Measurements from ENCODE around the gene PCDHGA8.
"Not testable (repeated sequence)": the region's sequence is repeated elsewhere in the genome, so short reads cannot be mapped to it uniquely, and the experiment has no call there.

The PCDHGA8 gene

GRCh38 chr5:141407790-141408505 lies 15.5 kb downstream of the PCDHGA8 start, which contains the start of gene PCDHGB6:
Gene PCDHGB6 (plus strand): TSS chr5:141408021. CDS start chr5:141408203, 182 bp downstream.
- ATAC-seq, H3K4me1 Mint-ChIP-seq, H3K27ac Mint-ChIP-seq: not testable (repeated sequence)
- H3K36me3 Mint-ChIP-seq (ENCODE audit: low read depth), result peaks cover 17% of the 10 kb centered on the region
- peak within 1 kb of the TSS; percentile 51 for H3K4me3 Mint-ChIP-seq
- peaks cover 77% of the 10 kb centered on the region for H3K27me3 Mint-ChIP-seq
- DNase-seq, result peak; percentile 44
- peaks cover 28% of the 10 kb centered on the region for H3K9me3 Mint-ChIP-seq

GRCh38 chr5:141409598-141410306 lies 17.3 kb downstream of the PCDHGA8 start:
- Mint-ChIP-seq H3K4me3 (no peak overlapping the region), H3K4me1 (peaks cover 13% of the 10 kb centered on the region), H3K27me3 (peaks cover 78% of the 10 kb centered on the region), H3K36me3 (ENCODE audit: low read depth) (peaks cover 21% of the 10 kb centered on the region), H3K9me3 (peaks cover 31% of the 10 kb centered on the region), H3K27ac (no peak overlapping the region)
- DNase-seq, result no peak
- ATAC-seq, result no peak

DNA sequence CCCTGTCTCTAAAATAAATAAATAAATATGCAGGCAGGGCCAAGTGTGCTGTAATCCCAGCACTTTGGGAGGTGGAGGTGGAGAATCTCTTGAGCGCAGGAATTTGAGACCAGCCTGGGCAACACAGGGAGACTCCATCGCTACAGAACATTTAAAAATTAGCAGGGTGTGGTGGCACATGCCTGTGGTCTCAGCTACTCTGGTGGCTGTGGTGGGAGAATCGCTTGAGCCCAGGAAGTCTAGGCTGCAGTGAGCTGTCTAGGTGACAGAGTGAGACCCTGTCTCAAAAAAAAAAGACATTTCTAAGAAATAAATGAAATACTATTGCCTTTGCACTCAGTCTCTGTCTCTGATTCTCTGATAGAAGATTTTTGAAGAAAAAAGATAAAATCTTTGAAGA lies 19.1 kb downstream of the PCDHGA8 start:
- no peak for ATAC-seq
- H3K9me3 Mint-ChIP-seq, result peaks cover 33% of the 10 kb centered on the region
- no peak overlapping the region for H3K4me3 Mint-ChIP-seq
- H3K36me3 Mint-ChIP-seq (ENCODE audit: low read depth), result peaks cover 26% of the 10 kb centered on the region
- no peak for DNase-seq
- peaks cover 17% of the 10 kb centered on the region for H3K4me1 Mint-ChIP-seq
- H3K27ac Mint-ChIP-seq, result no peak overlapping the region
- peaks cover 76% of the 10 kb centered on the region for H3K27me3 Mint-ChIP-seq

- peak; percentile 52 for DNase-seq
- Mint-ChIP-seq H3K4me3 (peak within 1 kb of the TSS; percentile 74), H3K4me1 (peaks cover 22% of the 10 kb centered on the region), H3K36me3 (ENCODE audit: low read depth) (peaks cover 28% of the 10 kb centered on the region), H3K27ac (peak within 1 kb of the TSS; percentile 8), H3K27me3 (peaks cover 71% of the 10 kb centered on the region), H3K9me3 (peaks cover 31% of the 10 kb centered on the region)
- peak; percentile 65 for ATAC-seq
These were observed 20.6 kb downstream of the PCDHGA8 start, which contains the start of gene PCDHGA10 for GRCh38 chr5:141412854-141413539. Gene PCDHGA10 (plus strand): TSS chr5:141412987. CDS start chr5:141413176, 189 bp downstream.

GRCh38 chr5:141413540-141414069 lies 21.2 kb downstream of the PCDHGA8 start:
- peak overlapping the region; percentile 74 for H3K4me3 Mint-ChIP-seq
- no peak for DNase-seq
- peaks cover 33% of the 10 kb centered on the region for H3K9me3 Mint-ChIP-seq
- peaks cover 30% of the 10 kb centered on the region for H3K36me3 Mint-ChIP-seq (ENCODE audit: low read depth)
- no peak for ATAC-seq
- peak overlapping the region; percentile 8 for H3K27ac Mint-ChIP-seq
- H3K27me3 Mint-ChIP-seq, result peaks cover 72% of the 10 kb centered on the region
- peaks cover 24% of the 10 kb centered on the region for H3K4me1 Mint-ChIP-seq

DNA sequence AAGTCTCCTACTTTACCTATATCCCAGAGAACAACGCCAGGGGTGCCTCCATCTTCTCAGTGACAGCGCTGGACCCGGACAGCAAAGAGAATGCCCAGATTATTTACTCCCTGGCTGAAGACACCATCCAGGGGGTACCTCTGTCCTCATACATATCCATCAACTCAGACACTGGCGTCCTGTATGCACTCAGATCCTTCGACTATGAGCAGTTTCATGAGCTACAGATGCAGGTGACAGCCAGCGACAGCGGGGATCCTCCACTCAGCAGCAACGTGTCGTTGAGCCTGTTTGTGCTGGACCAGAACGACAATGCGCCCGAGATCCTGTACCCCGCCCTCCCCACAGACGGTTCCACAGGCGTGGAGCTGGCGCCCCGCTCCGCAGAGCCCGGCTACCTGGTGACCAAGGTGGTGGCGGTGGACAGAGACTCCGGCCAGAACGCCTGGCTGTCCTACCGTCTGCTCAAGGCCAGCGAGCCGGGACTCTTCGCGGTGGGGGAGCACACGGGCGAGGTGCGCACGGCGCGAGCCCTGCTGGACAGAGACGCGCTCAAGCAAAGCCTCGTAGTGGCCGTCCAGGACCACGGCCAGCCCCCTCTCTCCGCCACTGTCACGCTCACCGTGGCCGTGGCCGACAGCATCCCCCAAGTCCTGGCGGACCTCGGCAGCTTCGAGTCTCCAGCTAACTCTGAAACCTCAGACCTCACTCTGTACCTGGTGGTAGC lies 22.3 kb downstream of the PCDHGA8 start:
- H3K4me3 Mint-ChIP-seq, ATAC-seq, H3K27ac Mint-ChIP-seq, DNase-seq: not testable (repeated sequence)
- peaks cover 28% of the 10 kb centered on the region for H3K36me3 Mint-ChIP-seq (ENCODE audit: low read depth)
- peaks cover 30% of the 10 kb centered on the region for H3K9me3 Mint-ChIP-seq
- H3K27me3 Mint-ChIP-seq, result peaks cover 70% of the 10 kb centered on the region
- peaks cover 24% of the 10 kb centered on the region for H3K4me1 Mint-ChIP-seq

GRCh38 chr5:141415275-141415618 lies 22.8 kb downstream of the PCDHGA8 start:
- peaks cover 73% of the 10 kb centered on the region for H3K27me3 Mint-ChIP-seq
- H3K27ac Mint-ChIP-seq, DNase-seq, H3K4me3 Mint-ChIP-seq, ATAC-seq: not testable (repeated sequence)
- peaks cover 33% of the 10 kb centered on the region for H3K9me3 Mint-ChIP-seq
- peaks cover 24% of the 10 kb centered on the region for H3K4me1 Mint-ChIP-seq
- H3K36me3 Mint-ChIP-seq (ENCODE audit: low read depth), result peaks cover 29% of the 10 kb centered on the region

GRCh38 chr5:141417494-141418172 lies 25.2 kb downstream of the PCDHGA8 start, which contains the start of gene PCDHGB7:
Gene PCDHGB7 (plus strand): TSS chr5:141417677. CDS start chr5:141417860, 183 bp downstream.
- Mint-ChIP-seq H3K27me3 (peaks cover 82% of the 10 kb centered on the region), H3K9me3 (peaks cover 45% of the 10 kb centered on the region), H3K36me3 (ENCODE audit: low read depth) (peaks cover 44% of the 10 kb centered on the region), H3K27ac (peak within 1 kb of the TSS; percentile 4), H3K4me1 (peaks cover 30% of the 10 kb centered on the region), H3K4me3 (peak within 1 kb of the TSS; percentile 69)
- DNase-seq, result peak; percentile 62
- peak; percentile 82 for ATAC-seq

DNA sequence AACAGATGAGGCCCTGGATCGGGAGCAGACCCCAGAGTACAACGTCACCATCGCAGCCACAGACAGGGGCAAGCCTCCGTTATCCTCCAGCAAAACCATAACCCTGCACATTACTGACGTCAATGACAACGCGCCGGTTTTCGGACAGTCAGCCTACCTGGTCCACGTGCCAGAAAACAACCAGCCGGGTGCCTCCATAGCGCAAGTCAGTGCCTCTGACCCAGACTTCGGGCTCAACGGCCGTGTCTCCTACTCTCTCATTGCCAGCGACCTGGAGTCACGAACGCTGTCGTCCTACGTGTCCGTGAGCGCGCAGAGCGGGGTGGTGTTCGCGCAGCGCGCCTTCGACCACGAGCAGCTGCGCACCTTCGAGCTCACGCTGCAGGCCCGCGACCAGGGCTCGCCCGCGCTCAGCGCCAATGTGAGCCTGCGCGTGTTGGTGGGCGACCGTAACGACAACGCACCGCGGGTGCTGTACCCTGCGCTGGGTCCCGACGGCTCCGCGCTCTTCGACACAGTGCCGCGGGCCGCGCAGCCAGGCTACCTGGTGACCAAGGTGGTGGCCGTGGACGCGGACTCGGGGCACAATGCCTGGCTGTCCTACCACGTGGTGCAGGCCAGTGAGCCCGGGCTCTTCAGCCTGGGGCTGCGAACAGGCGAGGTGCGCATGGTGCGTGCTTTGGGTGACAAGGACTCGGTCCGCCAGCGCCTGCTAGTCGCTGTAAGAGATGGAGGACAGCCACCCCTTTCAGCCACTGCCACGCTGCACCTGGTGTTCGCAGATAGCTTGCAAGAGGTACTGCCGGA lies 26.8 kb downstream of the PCDHGA8 start:
- Mint-ChIP-seq H3K4me1 (peaks cover 18% of the 10 kb centered on the region), H3K27me3 (peaks cover 74% of the 10 kb centered on the region), H3K36me3 (ENCODE audit: low read depth) (peaks cover 44% of the 10 kb centered on the region), H3K9me3 (peaks cover 51% of the 10 kb centered on the region), H3K27ac (no peak overlapping the region), H3K4me3 (no peak overlapping the region)
- no peak for DNase-seq
- no peak for ATAC-seq

DNA sequence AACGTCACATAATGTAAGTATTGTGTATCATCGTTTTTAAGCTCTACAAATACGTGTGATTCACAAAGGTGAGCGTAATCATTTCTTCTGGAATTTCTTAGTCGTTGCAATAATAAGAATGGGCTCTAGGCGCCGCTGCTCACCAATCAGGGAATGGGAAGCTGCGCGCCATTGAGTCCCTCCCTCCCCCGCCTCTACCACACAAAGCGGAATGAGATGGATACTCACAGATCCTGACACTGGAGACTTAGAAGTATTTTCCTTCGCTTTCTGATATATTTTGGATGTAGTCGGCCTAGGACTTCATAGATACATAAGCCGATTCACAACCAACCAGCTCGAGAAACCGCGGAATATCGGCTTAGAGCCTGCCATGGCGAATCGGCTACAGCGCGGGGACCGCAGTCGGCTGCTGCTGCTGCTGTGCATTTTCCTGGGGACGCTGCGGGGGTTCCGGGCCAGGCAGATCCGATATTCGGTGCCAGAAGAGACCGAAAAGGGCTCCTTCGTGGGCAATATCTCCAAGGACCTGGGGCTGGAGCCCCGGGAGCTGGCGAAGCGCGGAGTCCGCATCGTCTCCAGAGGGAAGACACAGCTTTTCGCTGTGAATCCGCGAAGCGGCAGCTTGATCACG lies 28.5 kb downstream of the PCDHGA8 start, which contains the start of gene PCDHGA11:
Gene PCDHGA11, plus strand, starts transcription at position 197 of the 634 bp plus-strand sequence. Its CDS starts 177 bp downstream, at position 374.
- Mint-ChIP-seq H3K9me3 (peaks cover 41% of the 10 kb centered on the region), H3K4me1 (peaks cover 13% of the 10 kb centered on the region), H3K27ac (no peak within 1 kb of the TSS), H3K27me3 (peaks cover 76% of the 10 kb centered on the region), H3K36me3 (ENCODE audit: low read depth) (peaks cover 38% of the 10 kb centered on the region), H3K4me3 (peak within 1 kb of the TSS; percentile 77)
- ATAC-seq (no peak), DNase-seq (peak; percentile 59)

DNA sequence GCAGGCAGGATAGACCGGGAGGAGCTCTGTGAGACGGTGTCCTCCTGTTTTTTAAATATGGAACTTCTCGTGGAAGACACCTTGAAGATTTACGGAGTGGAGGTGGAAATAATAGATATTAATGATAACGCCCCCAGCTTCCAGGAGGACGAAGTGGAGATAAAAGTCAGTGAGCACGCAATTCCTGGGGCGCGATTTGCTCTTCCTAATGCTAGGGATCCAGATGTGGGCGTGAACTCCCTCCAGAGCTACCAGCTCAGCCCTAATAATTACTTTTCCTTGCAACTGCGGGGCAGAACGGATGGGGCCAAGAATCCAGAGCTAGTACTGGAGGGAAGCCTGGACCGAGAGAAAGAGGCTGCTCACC lies 29.0 kb downstream of the PCDHGA8 start:
- DNase-seq, result no peak
- H3K4me3 Mint-ChIP-seq, result peak overlapping the region; percentile 77
- H3K9me3 Mint-ChIP-seq, result peaks cover 41% of the 10 kb centered on the region
- H3K36me3 Mint-ChIP-seq (ENCODE audit: low read depth), result peaks cover 37% of the 10 kb centered on the region
- no peak overlapping the region for H3K27ac Mint-ChIP-seq
- peaks cover 13% of the 10 kb centered on the region for H3K4me1 Mint-ChIP-seq
- ATAC-seq, result no peak
- H3K27me3 Mint-ChIP-seq, result peaks cover 76% of the 10 kb centered on the region

- Mint-ChIP-seq H3K27me3 (peaks cover 82% of the 10 kb centered on the region), H3K36me3 (ENCODE audit: low read depth) (peaks cover 39% of the 10 kb centered on the region), H3K27ac (no peak overlapping the region), H3K4me3 (no peak overlapping the region), H3K4me1 (peaks cover 10% of the 10 kb centered on the region), H3K9me3 (peaks cover 40% of the 10 kb centered on the region)
- no peak for DNase-seq
- ATAC-seq, result no peak
These were observed 30.4 kb downstream of the PCDHGA8 start for GRCh38 chr5:141422742-141423291.
